Neuronal stem cell (in vitro differentiated cells): ENCODE results near the gene GINS1.

Source experiments
- DNase-seq: peaks from one replicate; pipeline ENCODE4 v3.0.0-alpha.2; 2013; ENCODE audit warnings: low spot score
- H2AFZ ChIP-seq: one replicate; pipeline ENCODE4 v1.6.1; 2013; ENCODE audit warnings: mild to moderate bottlenecking, low read length, inconsistent platforms
- H2AK5ac ChIP-seq: 2 replicates; pipeline ENCODE4 v1.6.1; 2013; ENCODE audit warnings: low read depth, mild to moderate bottlenecking, inconsistent platforms, low read length, moderate library complexity, mixed read lengths
- H2BK120ac ChIP-seq: 2 replicates; pipeline ENCODE4 v1.6.1; 2013; ENCODE audit warnings: low read depth, mild to moderate bottlenecking, inconsistent platforms, low read length, moderate library complexity, mixed read lengths
- H2BK12ac ChIP-seq: one replicate; pipeline ENCODE4 v1.6.1; 2013; ENCODE audit warnings: low read length, inconsistent platforms
- H2BK15ac ChIP-seq: 2 replicates; pipeline ENCODE4 v1.6.1; 2013; ENCODE audit warnings: mild to moderate bottlenecking, low read length, inconsistent platforms, mixed read lengths
- H2BK5ac ChIP-seq: one replicate; pipeline ENCODE4 v1.6.1; 2013; ENCODE audit warnings: inconsistent platforms, mild to moderate bottlenecking, low read length, moderate library complexity
- H3K14ac ChIP-seq: one replicate; pipeline ENCODE4 v1.6.1; 2013; ENCODE audit warnings: low read length, inconsistent platforms
- H3K18ac ChIP-seq: 2 replicates; pipeline ENCODE4 v1.6.1; 2013; ENCODE audit warnings: low read length, inconsistent platforms
- H3K23ac ChIP-seq: 2 replicates; pipeline ENCODE4 v1.6.1; 2013; ENCODE audit warnings: low read depth, mild to moderate bottlenecking, mixed read lengths, low read length, inconsistent platforms; ENCODE audit not compliant: poor library complexity
- H3K27ac ChIP-seq: replicated peaks from 3 replicates; pipeline ENCODE4 v1.5.1; 2013; ENCODE audit warnings: low read length, inconsistent platforms
- H3K27me3 ChIP-seq, 3 experiments: 2 replicates each; pipeline ENCODE4 v1.6.1; 2013; ENCODE audit warnings: low read length in 3 of 3, mild to moderate bottlenecking in 2 of 3, inconsistent platforms in 1 of 3, low read depth in 1 of 3, mixed read lengths in 1 of 3, moderate library complexity in 1 of 3; ENCODE audit not compliant: control insufficient read depth in 3 of 3, insufficient read depth in 3 of 3
- H3K36me3 ChIP-seq, 2 donors: replicated peaks in 1 of 2; 2 replicates each; pipeline ENCODE4 v1.6.1; 2013; ENCODE audit warnings: low read length in 2 of 2; ENCODE audit not compliant: control insufficient read depth in 2 of 2, insufficient read depth in 2 of 2
- H3K4ac ChIP-seq: 2 replicates; pipeline ENCODE4 v1.6.1; 2013; ENCODE audit warnings: inconsistent platforms, mild to moderate bottlenecking, low read length, moderate library complexity
- H3K4me1 ChIP-seq, 2 donors: 1 replicate in 1 of 2; 2 replicates in 1 of 2; pipeline ENCODE4 v1.6.1; 2013; ENCODE audit warnings: low read length in 2 of 2, low read depth in 1 of 2; ENCODE audit not compliant: control insufficient read depth in 2 of 2, insufficient read depth in 1 of 2
- H3K4me2 ChIP-seq: one replicate; pipeline ENCODE4 v1.6.1; 2013; ENCODE audit warnings: mild to moderate bottlenecking, low read length, inconsistent platforms; ENCODE audit not compliant: insufficient read depth, poor library complexity, severe bottlenecking
- H3K4me3 ChIP-seq, 2 donors: 2 replicates each; pipeline ENCODE4 v1.5.1; 2013; ENCODE audit warnings: low read length in 2 of 2, mild to moderate bottlenecking in 2 of 2, inconsistent platforms in 1 of 2, moderate library complexity in 1 of 2
- H3K79me1 ChIP-seq: one replicate; pipeline ENCODE4 v1.6.1; 2013; ENCODE audit warnings: low read depth, mild to moderate bottlenecking, inconsistent platforms, low read length, moderate library complexity
- H3K9ac ChIP-seq: one replicate; pipeline ENCODE4 v1.6.1; 2013; ENCODE audit warnings: mild to moderate bottlenecking, low read depth, low read length, inconsistent platforms; ENCODE audit not compliant: poor library complexity
- H3K9me3 ChIP-seq, 2 donors: replicated peaks in 1 of 2; 2 replicates each; pipeline versions ENCODE3 to v1.6.1; 2013; ENCODE audit warnings: low read length in 2 of 2, mild to moderate bottlenecking in 2 of 2, inconsistent platforms in 1 of 2, low read depth in 1 of 2, mixed read lengths in 1 of 2, moderate library complexity in 1 of 2; ENCODE audit not compliant: control insufficient read depth in 2 of 2, insufficient read depth in 1 of 2
- H4K8ac ChIP-seq: one replicate; pipeline ENCODE4 v1.6.1; 2013; ENCODE audit warnings: low read depth, mild to moderate bottlenecking, inconsistent platforms, low read length, moderate library complexity
- H4K91ac ChIP-seq: one replicate; pipeline ENCODE4 v1.6.1; 2013; ENCODE audit warnings: low read length, low read depth, mild to moderate bottlenecking, inconsistent platforms; ENCODE audit not compliant: poor library complexity
- WGBS, 2 donors: extraction: QIAGEN DNeasy Blood & Tissue Kit; methylation state at CpG; one replicate each; pipeline ENCODE4 v1.1.7; 2013; ENCODE audit warnings: missing lambda C conversion rate in 2 of 2, mixed read lengths in 1 of 2; ENCODE audit not compliant: insufficient read length in 2 of 2, insufficient replicate concordance in 1 of 2; ENCODE audit errors: extremely low coverage in 2 of 2; 5-methylcytosine and 5-hydroxymethylcytosine counted together

The GINS1 gene

GRCh38 chr20:25402583-25402982 lies 4.9 kb upstream of the GINS1 start:
- no CpG with 5 or more reads among the region's 7 CpGs for WGBS, 2 donors
- Histone ChIP-seq H3K36me3 (no peaks in the 10 kb centered on the region), H2AFZ (no peak overlapping the region), H3K79me1 (no peaks in the 10 kb centered on the region), H3K14ac (no peak overlapping the region), H2BK12ac (no peak overlapping the region), H3K4me2 (no peak overlapping the region), H3K27ac (no peak overlapping the region), H2BK120ac (no peak overlapping the region), H3K18ac (no peak overlapping the region), H3K23ac (no peak overlapping the region), H2AK5ac (no peak overlapping the region), H3K4me3 (no peak overlapping the region), H2BK15ac (no peak overlapping the region), H3K9me3 (peaks cover 3 to 18% of the 10 kb centered on the region in 2 donors), H4K8ac (no peak overlapping the region), H3K27me3 (no peaks in the 10 kb centered on the region), H3K4me1 (peaks cover 0 to 2% of the 10 kb centered on the region in 2 donors), H2BK5ac (no peak overlapping the region), H3K4ac (no peak overlapping the region), H3K9ac (no peak overlapping the region), H4K91ac (no peak overlapping the region)
- DNase-seq = no peak

- no peak overlapping the region for H3K14ac ChIP-seq
- peaks cover 2 to 3% of the 10 kb centered on the region in 2 donors for H3K9me3 ChIP-seq
- H4K8ac ChIP-seq = no peak overlapping the region
- no peak overlapping the region for H3K4ac ChIP-seq
- H3K18ac ChIP-seq = no peak overlapping the region
- peak overlapping the region; percentile 83 to 95 for H3K4me3 ChIP-seq
- H3K4me1 ChIP-seq = peaks cover 5% of the 10 kb centered on the region in 2 donors
- no CpG with 5 or more reads among the region's 4 CpGs for WGBS, 2 donors
- H3K23ac ChIP-seq = no peak overlapping the region
- DNase-seq = no peak
- no peak overlapping the region for H2BK15ac ChIP-seq
- H2AK5ac ChIP-seq = no peak overlapping the region
- no peak overlapping the region for H3K9ac ChIP-seq
- H3K79me1 ChIP-seq = peaks cover 11% of the 10 kb centered on the region
- no peaks in the 10 kb centered on the region for H3K27me3 ChIP-seq
- H2BK120ac ChIP-seq = no peak overlapping the region
- no peak overlapping the region for H2BK5ac ChIP-seq
- H3K4me2 ChIP-seq = peak overlapping the region; percentile 65
- H2AFZ ChIP-seq = peak overlapping the region; percentile 90
- H3K27ac ChIP-seq = no peak overlapping the region
- peaks cover 3 to 39% of the 10 kb centered on the region in 2 donors for H3K36me3 ChIP-seq
- no peak overlapping the region for H2BK12ac ChIP-seq
- no peak overlapping the region for H4K91ac ChIP-seq
Measured at GRCh38 chr20:25408170-25408547, 686 bp downstream of the GINS1 start.

- H3K9me3 ChIP-seq = no peaks in the 10 kb centered on the region
Measured at GRCh38 chr20:25408890-25409289, 1.4 kb downstream of the GINS1 start.

GRCh38 chr20:25418776-25419175 lies 11.3 kb downstream of the GINS1 start:
- Histone ChIP-seq H3K4me2 (no peak overlapping the region), H3K36me3 (peaks cover 23 to 93% of the 10 kb centered on the region in 2 donors), H3K4me1 (no peaks in the 10 kb centered on the region), H2BK5ac (no peak overlapping the region), H3K79me1 (peaks cover 3% of the 10 kb centered on the region), H2BK15ac (no peak overlapping the region), H3K9ac (no peak overlapping the region), H2AFZ (no peak overlapping the region), H3K27ac (no peak overlapping the region), H3K18ac (no peak overlapping the region), H3K27me3 (no peaks in the 10 kb centered on the region), H3K9me3 (no peaks in the 10 kb centered on the region), H3K4me3 (no peak overlapping the region), H3K14ac (no peak overlapping the region), H2BK120ac (no peak overlapping the region), H2AK5ac (no peak overlapping the region), H2BK12ac (no peak overlapping the region), H4K91ac (no peak overlapping the region), H3K23ac (no peak overlapping the region), H3K4ac (no peak overlapping the region), H4K8ac (no peak overlapping the region)
- DNase-seq = no peak
- WGBS, 2 donors = no CpG with 5 or more reads among the region's 1 CpG

More at GRCh38 chr20:25408890-25409289, 1.4 kb downstream of the GINS1 start:
- WGBS, 2 donors = 100% methylated on average over 1 of the region's 5 CpGs; no CpG with 5 or more reads in 1 of the 2 donors
- no peak overlapping the region for H3K23ac ChIP-seq
- no peak overlapping the region for H2BK12ac ChIP-seq
- no peak for DNase-seq
- H3K9ac ChIP-seq = no peak overlapping the region
- peaks cover 11% of the 10 kb centered on the region for H3K79me1 ChIP-seq
- H4K91ac ChIP-seq = no peak overlapping the region
- no peak overlapping the region for H2AFZ ChIP-seq
- H3K4me1 ChIP-seq = peaks cover 5% of the 10 kb centered on the region in 2 donors
- no peak overlapping the region for H2BK120ac ChIP-seq
- H2AK5ac ChIP-seq = no peak overlapping the region
- no peak overlapping the region for H3K27ac ChIP-seq
- no peak overlapping the region for H3K4ac ChIP-seq
- no peak overlapping the region for H3K4me2 ChIP-seq
- no peak overlapping the region for H3K14ac ChIP-seq
- H3K27me3 ChIP-seq = no peaks in the 10 kb centered on the region
- no peak overlapping the region for H2BK15ac ChIP-seq
- peak overlapping the region in 1 of 2 donors; percentile 83 for H3K4me3 ChIP-seq
- peaks cover 3 to 46% of the 10 kb centered on the region in 2 donors for H3K36me3 ChIP-seq
- H4K8ac ChIP-seq = no peak overlapping the region
- no peak overlapping the region for H3K18ac ChIP-seq
- no peak overlapping the region for H2BK5ac ChIP-seq
